Mesendoderm (in vitro differentiated cells): Measurements from ENCODE around the gene COBL.

Experiments used
- DNase-seq: peaks from one replicate; pipeline ENCODE4 v3.0.0; 2013
- H2AK5ac ChIP-seq: 2 replicates; pipeline ENCODE4 v1.6.1; 2013; ENCODE audit warnings: low read length, inconsistent platforms
- H2BK120ac ChIP-seq: 2 replicates; pipeline ENCODE4 v1.6.1; 2013; ENCODE audit warnings: low read depth, mild to moderate bottlenecking, low read length, moderate library complexity, mixed read lengths
- H2BK15ac ChIP-seq: replicated peaks from 2 replicates; pipeline ENCODE4 v1.6.1; 2013; ENCODE audit warnings: low read depth, mild to moderate bottlenecking, moderate library complexity
- H2BK5ac ChIP-seq: 2 replicates; pipeline ENCODE4 v1.6.1; 2013; ENCODE audit warnings: low read length, inconsistent platforms
- H3K18ac ChIP-seq: 2 replicates; pipeline ENCODE4 v1.6.1; 2013; ENCODE audit warnings: mild to moderate bottlenecking, low read length, mixed read lengths
- H3K23ac ChIP-seq: one replicate; pipeline ENCODE4 v1.6.1; 2013; ENCODE audit warnings: low read length
- H3K27ac ChIP-seq: 2 replicates; pipeline ENCODE4 v1.5.1; 2013; ENCODE audit warnings: low read depth, mild to moderate bottlenecking, inconsistent platforms, low read length, moderate library complexity
- H3K27me3 ChIP-seq: 2 replicates; pipeline ENCODE4 v1.6.1; 2013; ENCODE audit warnings: low read length, control low read depth, mild to moderate bottlenecking, inconsistent platforms; ENCODE audit not compliant: insufficient read depth, poor library complexity
- H3K36me3 ChIP-seq: 2 replicates; pipeline ENCODE4 v1.6.1; 2013; ENCODE audit warnings: low read length, inconsistent platforms; ENCODE audit not compliant: control insufficient read depth, insufficient read depth
- H3K4ac ChIP-seq: one replicate; pipeline ENCODE4 v1.6.1; 2013; ENCODE audit warnings: low read depth, mild to moderate bottlenecking, low read length, moderate library complexity
- H3K4me1 ChIP-seq: 2 replicates; pipeline ENCODE4 v1.6.1; 2013; ENCODE audit warnings: low read depth, low read length, inconsistent platforms; ENCODE audit not compliant: control insufficient read depth
- H3K4me2 ChIP-seq: 2 replicates; pipeline ENCODE4 v1.6.1; 2013; ENCODE audit warnings: low read length
- H3K4me3 ChIP-seq: 2 replicates; pipeline ENCODE4 v1.5.1; 2013; ENCODE audit warnings: mild to moderate bottlenecking, low read length
- H3K56ac ChIP-seq: one replicate; pipeline ENCODE4 v1.6.1; 2013; ENCODE audit warnings: low read length
- H3K79me1 ChIP-seq: 2 replicates; pipeline ENCODE4 v1.6.1; 2013; ENCODE audit warnings: low read length, inconsistent platforms
- H3K79me2 ChIP-seq: 2 replicates; pipeline ENCODE4 v1.6.1; 2013; ENCODE audit warnings: mild to moderate bottlenecking, low read length; ENCODE audit not compliant: control insufficient read depth, insufficient read depth
- H3K9ac ChIP-seq: 2 replicates; pipeline ENCODE4 v1.6.1; 2013; ENCODE audit warnings: low read length, inconsistent platforms
- H4K5ac ChIP-seq: one replicate; pipeline ENCODE4 v1.6.1; 2013; ENCODE audit warnings: low read length
- H4K8ac ChIP-seq: one replicate; pipeline ENCODE4 v1.6.1; 2013; ENCODE audit warnings: low read depth, mild to moderate bottlenecking, control low read depth, low read length, moderate library complexity
- WGBS: extraction: QIAGEN DNeasy Blood & Tissue Kit; methylation state at CpG from one replicate; pipeline ENCODE4 v1.1.7; 2013; ENCODE audit warnings: low lambda C conversion rate, missing lambda C conversion rate; ENCODE audit not compliant: insufficient coverage; ENCODE audit errors: extremely low coverage; 5-methylcytosine and 5-hydroxymethylcytosine counted together

COBL gene

GRCh38 chr7:51014811-51015210 is 301.8 kb downstream of the COBL start:
- Histone ChIP-seq H3K4me2 (no peak overlapping the region), H3K9ac (no peak overlapping the region), H3K56ac (no peak overlapping the region), H4K5ac (no peak overlapping the region), H2BK15ac (no peak overlapping the region), H3K18ac (no peak overlapping the region), H3K4me3 (no peak overlapping the region), H2BK5ac (no peak overlapping the region), H3K4ac (no peak overlapping the region), H2AK5ac (no peak overlapping the region), H3K36me3 (no peaks in the 10 kb centered on the region), H3K4me1 (no peaks in the 10 kb centered on the region), H4K8ac (no peak overlapping the region), H3K23ac (no peak overlapping the region), H3K79me1 (no peaks in the 10 kb centered on the region), H3K79me2 (no peaks in the 10 kb centered on the region), H3K27me3 (no peaks in the 10 kb centered on the region), H2BK120ac (no peak overlapping the region), H3K27ac (no peak overlapping the region)
- no peak for DNase-seq
- no CpG with 5 or more reads among the region's 16 CpGs for WGBS

DNA sequence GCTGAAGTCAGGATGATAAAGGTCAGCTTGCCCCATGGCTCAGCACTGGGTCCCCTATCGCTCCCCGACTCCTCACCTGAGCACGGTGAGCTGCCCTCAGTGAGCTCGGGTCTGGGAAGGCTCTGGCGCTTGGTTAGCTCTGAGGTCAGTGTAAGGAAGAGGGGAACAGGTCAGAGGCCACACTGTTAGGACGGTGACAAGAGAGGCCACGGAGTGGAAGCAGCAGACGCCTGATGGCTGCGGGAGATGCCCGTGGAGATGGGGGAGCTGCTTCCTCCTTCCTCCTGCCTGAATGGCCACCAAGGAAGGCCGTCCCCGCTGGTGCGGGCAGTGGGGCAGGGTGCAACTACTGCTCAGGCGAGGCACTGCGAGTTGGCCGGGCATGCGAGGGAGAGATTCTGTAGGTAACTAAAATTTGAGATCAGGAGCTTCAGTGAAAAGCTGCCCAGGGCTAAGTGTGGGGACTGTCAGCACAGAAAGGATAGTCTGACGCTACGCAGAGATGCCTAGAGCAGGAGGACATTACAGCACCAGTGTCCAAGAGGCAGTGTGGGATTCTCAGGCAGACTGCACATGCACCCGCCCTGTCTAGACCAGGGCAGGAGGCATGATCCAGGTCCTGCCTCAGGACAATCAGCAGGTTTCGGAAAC is 302.6 kb downstream of the COBL start:
- no peaks in the 10 kb centered on the region for H3K79me2 ChIP-seq
- no peak overlapping the region for H2AK5ac ChIP-seq

GRCh38 chr7:51013218-51013786 is 303.3 kb downstream of the COBL start:
- Histone ChIP-seq H3K79me1 (no peaks in the 10 kb centered on the region), H3K4ac (no peak overlapping the region), H3K4me2 (no peak overlapping the region), H2BK15ac (no peak overlapping the region), H3K9ac (no peak overlapping the region), H2BK120ac (no peak overlapping the region), H3K4me3 (no peak overlapping the region), H2AK5ac (no peak overlapping the region), H3K27ac (no peak overlapping the region), H3K79me2 (no peaks in the 10 kb centered on the region), H2BK5ac (no peak overlapping the region), H3K27me3 (no peaks in the 10 kb centered on the region), H3K18ac (no peak overlapping the region), H3K36me3 (no peaks in the 10 kb centered on the region), H4K8ac (no peak overlapping the region), H4K5ac (no peak overlapping the region), H3K23ac (no peak overlapping the region), H3K4me1 (no peaks in the 10 kb centered on the region), H3K56ac (no peak overlapping the region)
- no peak for DNase-seq
- no CpG with 5 or more reads among the region's 17 CpGs for WGBS

More for the DNA sequence above, 302.6 kb downstream of the COBL start:
- Histone ChIP-seq H4K5ac (no peak overlapping the region), H2BK120ac (no peak overlapping the region), H3K27ac (no peak overlapping the region), H3K79me1 (no peaks in the 10 kb centered on the region), H3K4me1 (no peaks in the 10 kb centered on the region), H3K23ac (no peak overlapping the region), H3K56ac (no peak overlapping the region), H2BK15ac (no peak overlapping the region), H3K18ac (no peak overlapping the region), H3K4me3 (no peak overlapping the region), H4K8ac (no peak overlapping the region), H2BK5ac (no peak overlapping the region), H3K4ac (no peak overlapping the region), H3K36me3 (no peaks in the 10 kb centered on the region), H3K9ac (no peak overlapping the region), H3K27me3 (no peaks in the 10 kb centered on the region), H3K4me2 (no peak overlapping the region)
- no CpG with 5 or more reads among the region's 21 CpGs for WGBS
- no peak for DNase-seq

DNA sequence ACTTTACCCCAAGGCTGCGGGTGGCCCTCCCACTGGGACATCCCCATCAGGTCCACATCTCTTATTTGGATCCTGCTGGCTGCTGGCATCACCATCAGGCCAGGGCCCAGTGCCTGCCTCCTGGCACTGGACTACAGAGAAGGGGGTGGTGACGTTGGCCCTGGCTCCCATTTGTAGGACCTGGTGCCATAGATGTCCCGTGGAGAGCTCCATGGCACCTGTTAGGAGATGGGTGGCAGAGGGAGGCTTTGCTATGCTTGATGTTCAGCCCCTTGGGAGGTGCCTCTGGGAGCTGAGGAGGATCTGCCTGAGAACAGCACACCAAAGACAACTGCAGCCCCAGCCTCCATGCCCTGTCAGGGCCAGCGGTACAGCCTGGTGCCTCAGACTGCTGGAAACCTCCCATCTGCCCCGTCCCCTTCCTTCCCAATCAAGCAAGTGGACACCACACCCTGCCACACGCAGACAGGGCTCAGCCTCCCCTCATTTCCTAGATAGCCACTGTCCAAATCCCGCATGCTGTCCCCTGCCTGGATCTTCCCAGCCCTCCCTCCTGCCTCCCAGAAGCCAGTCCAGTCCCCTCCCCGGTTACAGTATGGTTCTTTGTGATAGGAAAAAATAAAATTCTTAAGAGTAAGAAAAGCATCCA is 303.9 kb downstream of the COBL start:
- H3K4me3 ChIP-seq: no peak overlapping the region
- no peak overlapping the region for H2AK5ac ChIP-seq
- no peak overlapping the region for H4K8ac ChIP-seq
- H3K56ac ChIP-seq: no peak overlapping the region
- no peaks in the 10 kb centered on the region for H3K27me3 ChIP-seq
- H4K5ac ChIP-seq: no peak overlapping the region
- no peaks in the 10 kb centered on the region for H3K79me2 ChIP-seq
- H3K9ac ChIP-seq: no peak overlapping the region
- no peak overlapping the region for H3K4me2 ChIP-seq
- H3K23ac ChIP-seq: no peak overlapping the region
- H3K18ac ChIP-seq: no peak overlapping the region
- no peak overlapping the region for H3K4ac ChIP-seq
- H3K36me3 ChIP-seq: no peaks in the 10 kb centered on the region
- no peak overlapping the region for H2BK15ac ChIP-seq
- H3K27ac ChIP-seq: no peak overlapping the region
- no peak overlapping the region for H2BK120ac ChIP-seq
- H3K79me1 ChIP-seq: no peaks in the 10 kb centered on the region
- H2BK5ac ChIP-seq: no peak overlapping the region
- WGBS: no CpG with 5 or more reads among the region's 8 CpGs
- no peaks in the 10 kb centered on the region for H3K4me1 ChIP-seq
- no peak for DNase-seq

DNA sequence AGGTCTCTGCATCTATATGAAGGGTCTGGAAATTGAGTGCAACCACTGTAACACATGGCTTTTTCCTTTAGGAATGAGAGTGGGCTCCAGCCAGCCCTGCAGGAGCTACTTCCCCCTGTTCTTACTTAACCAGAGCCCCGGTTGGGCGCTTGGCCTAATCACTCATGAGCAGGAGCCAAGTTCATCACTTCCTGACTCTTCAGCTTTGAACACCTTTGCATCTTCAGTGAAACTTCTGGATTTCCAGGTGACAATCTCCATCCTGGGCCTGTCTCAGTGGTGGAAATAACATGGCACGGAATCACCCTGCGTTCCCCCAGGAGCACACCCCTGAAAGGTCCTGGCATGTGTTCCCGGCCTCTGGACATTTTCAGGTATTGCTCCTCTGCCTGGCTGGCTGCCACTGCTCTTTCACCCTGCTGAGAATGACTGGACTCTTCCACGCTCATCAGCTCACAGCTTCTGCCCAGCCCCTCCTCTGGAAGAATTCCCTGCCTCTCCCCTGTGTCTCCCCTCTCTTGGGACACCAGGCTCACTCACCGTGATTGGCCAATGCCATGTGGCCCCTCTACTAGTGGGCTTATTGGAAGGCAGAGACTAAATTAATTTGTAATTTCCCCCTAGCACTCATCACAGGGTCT is 304.8 kb downstream of the COBL start:
- no CpG with 5 or more reads among the region's 7 CpGs for WGBS

More for the DNA sequence above, 304.8 kb downstream of the COBL start:
- no peak overlapping the region for H4K5ac ChIP-seq
- no peaks in the 10 kb centered on the region for H3K27me3 ChIP-seq
- H2BK15ac ChIP-seq: no peak overlapping the region
- H3K4ac ChIP-seq: no peak overlapping the region
- no peak overlapping the region for H3K23ac ChIP-seq
- H3K56ac ChIP-seq: no peak overlapping the region
- H3K4me3 ChIP-seq: no peak overlapping the region
- H3K79me2 ChIP-seq: no peaks in the 10 kb centered on the region
- H3K36me3 ChIP-seq: no peaks in the 10 kb centered on the region
- H3K4me1 ChIP-seq: no peaks in the 10 kb centered on the region
- no peak for DNase-seq
- H3K27ac ChIP-seq: no peak overlapping the region
- H2BK120ac ChIP-seq: no peak overlapping the region
- H4K8ac ChIP-seq: no peak overlapping the region
- H3K9ac ChIP-seq: no peak overlapping the region
- H3K79me1 ChIP-seq: no peaks in the 10 kb centered on the region
- H3K18ac ChIP-seq: no peak overlapping the region
- H2BK5ac ChIP-seq: no peak overlapping the region
- no peak overlapping the region for H3K4me2 ChIP-seq
- no peak overlapping the region for H2AK5ac ChIP-seq
